GM10266 (cell line): ENCODE results near the gene TIMM22.

Source experiments
- DNase-seq: peaks from one replicate; pipeline ENCODE4 v3.0.0; 2012; ENCODE audit errors: extremely low spot score
- TF ChIP-seq, protein P1 (sequence below): IDR thresholded peaks from 2 replicates; pipeline ENCODE4 v1.5.1; 2012; ENCODE audit warnings: mild to moderate bottlenecking, low read depth; ENCODE audit not compliant: control insufficient read depth, insufficient read depth; ENCODE audit errors: missing control alignments

TIMM22 gene

DNA sequence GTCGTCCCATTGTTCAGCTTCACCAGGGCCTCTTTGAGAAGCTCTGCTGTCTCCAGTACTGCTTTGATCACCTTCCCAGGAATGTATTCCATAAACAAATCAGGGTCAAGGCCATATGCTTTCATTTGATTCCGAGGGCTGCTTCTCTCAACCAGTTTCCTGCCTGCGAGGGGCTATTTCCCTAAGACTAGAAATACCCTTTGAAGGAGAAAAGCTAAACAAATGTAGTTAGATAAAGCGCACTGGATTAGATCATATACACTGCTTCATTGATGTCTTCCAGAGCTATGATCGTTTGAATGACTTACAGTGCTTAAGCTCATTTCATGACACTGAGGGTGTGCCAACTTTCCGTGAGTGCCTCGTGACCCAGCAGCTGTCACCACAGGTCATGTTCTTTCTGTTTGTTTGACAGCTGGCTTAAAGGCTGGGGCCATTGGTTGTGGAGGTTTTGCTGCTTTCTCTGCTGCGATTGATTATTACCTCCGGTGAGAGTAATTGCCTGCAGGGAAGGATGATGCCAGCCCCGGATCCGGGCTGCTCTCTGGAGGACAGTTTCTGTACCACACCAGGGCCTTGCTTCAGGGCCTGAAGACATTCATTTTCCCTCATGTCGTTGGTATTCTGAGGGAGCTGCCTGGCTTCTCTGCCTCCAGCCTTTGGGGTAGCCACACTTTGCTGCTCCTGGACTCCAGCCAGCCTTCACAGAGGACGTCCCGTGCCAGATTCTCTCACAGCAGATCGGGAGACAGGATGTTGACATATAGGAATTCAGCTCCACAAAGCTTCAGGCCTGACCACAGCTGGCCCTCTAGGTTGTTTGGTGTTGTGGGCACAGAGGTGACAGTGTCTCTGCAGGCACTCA, 3.9 kb downstream of the TIMM22 start:
- no peak for DNase-seq
- TF ChIP-seq, protein P1, sequence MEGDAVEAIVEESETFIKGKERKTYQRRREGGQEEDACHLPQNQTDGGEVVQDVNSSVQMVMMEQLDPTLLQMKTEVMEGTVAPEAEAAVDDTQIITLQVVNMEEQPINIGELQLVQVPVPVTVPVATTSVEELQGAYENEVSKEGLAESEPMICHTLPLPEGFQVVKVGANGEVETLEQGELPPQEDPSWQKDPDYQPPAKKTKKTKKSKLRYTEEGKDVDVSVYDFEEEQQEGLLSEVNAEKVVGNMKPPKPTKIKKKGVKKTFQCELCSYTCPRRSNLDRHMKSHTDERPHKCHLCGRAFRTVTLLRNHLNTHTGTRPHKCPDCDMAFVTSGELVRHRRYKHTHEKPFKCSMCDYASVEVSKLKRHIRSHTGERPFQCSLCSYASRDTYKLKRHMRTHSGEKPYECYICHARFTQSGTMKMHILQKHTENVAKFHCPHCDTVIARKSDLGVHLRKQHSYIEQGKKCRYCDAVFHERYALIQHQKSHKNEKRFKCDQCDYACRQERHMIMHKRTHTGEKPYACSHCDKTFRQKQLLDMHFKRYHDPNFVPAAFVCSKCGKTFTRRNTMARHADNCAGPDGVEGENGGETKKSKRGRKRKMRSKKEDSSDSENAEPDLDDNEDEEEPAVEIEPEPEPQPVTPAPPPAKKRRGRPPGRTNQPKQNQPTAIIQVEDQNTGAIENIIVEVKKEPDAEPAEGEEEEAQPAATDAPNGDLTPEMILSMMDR, result no peak

DNA sequence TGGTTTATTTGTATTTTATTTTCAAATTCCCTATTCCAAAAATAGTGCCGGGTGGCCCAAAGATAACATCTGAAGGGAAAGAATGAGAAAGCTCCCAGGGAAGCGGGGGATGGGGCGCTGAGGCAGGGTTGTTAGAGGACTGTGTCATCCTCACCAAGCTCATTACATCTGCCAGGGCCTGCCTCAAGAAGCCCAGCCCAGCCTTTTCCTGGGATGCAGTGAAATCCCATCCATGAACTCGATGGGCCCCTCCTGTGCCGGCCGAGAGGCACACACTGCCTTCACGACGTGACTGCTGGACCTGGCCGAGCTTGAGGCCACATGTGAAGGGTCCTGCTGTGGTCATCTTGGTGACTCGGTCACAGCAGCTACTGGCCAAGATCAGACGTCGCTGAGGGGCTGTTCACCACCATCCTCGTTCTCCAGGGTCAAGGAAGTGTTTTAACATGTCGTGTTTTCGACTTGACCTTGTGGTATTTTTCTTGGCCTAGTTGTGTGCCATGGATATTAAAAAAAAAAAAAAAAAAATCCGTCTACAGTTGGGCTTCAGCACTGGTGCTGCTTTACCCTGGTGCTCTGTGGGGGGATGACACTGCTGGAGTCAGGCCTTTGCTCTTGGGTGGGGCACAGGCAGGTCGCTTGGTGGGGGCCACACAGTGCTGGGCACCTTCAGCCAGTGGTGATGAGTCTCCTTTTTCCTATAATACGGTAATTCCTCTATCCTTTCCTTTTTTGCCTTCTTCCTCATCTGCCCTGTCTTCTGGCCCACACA, 4.9 kb downstream of the TIMM22 start:
- TF ChIP-seq, protein P1, result no peak
- DNase-seq, result no peak

DNA sequence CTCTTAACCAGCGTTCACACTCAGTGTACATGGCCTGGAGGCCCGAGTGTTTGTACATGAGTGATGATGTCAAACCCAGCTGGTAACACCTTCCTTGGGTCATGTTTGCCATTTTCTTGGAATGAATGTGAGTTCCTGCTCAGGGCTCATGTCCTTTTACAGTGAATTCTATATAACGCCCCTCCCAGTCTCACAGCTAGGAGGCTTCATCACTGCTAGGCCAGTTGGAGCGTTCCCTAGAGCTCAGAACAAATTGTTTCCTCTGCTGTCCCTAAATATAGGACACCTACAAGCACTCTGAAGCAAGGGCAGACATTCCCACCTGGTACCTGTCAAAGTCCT, 5.5 kb downstream of the TIMM22 start:
- DNase-seq, result no peak
- TF ChIP-seq, protein P1, result no peak

DNA sequence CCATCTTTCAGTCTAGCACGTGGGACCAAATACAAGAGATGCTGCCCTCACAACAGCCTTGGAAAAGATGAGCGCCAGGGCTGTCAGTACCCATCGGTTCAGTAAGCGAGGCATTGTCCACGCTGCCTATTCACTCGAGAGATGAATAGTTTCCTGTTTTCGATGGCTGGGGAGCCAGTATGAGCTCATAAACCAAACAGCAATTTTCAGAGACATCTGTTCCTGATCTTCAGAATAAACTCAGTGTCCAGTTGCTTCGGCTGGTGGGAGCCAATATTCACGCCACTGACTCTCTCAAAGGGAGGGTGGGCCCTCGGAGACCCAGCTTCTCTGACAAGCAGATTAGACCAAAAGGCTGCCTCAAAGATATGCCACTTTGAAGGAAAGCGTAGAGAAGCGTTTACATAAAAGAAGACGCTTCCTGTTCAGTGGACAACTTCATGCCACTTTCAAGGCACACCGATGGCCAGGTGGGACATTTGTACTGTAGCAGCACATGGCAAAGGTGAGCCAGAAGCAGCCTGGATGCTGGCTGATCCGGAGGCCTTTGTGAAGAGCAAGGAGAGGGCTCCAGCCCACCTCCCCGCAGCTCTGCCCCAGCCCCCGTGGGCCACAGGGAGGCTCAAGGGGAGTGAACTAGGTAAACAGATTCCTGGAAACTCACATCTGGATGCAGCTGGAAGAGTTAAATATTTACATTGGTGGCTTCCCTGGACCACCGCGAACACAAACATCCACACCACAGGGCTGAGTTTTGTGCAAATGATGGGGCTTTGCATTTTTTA, 6.0 kb downstream of the TIMM22 start:
- no peak for DNase-seq
- TF ChIP-seq, protein P1, result no peak

DNA sequence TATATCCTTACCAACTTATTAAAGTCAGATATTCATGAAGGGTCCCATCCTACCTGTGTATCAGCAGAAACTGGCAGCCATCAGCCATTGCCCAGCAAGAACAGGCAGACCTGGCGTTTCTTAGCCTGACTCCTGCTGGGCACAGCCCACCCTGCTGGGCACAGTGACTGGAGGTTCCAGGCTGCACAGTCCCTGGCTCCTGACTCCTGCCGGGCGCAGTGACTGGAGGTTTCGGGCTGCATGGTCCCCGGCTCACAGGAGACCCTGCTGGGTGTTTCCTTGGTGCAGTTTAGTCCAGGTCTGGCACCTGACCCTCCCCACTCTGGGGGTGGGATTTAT, 6.7 kb downstream of the TIMM22 start:
- peak; percentile 10 for DNase-seq
- TF ChIP-seq, protein P1, result no peak

DNA sequence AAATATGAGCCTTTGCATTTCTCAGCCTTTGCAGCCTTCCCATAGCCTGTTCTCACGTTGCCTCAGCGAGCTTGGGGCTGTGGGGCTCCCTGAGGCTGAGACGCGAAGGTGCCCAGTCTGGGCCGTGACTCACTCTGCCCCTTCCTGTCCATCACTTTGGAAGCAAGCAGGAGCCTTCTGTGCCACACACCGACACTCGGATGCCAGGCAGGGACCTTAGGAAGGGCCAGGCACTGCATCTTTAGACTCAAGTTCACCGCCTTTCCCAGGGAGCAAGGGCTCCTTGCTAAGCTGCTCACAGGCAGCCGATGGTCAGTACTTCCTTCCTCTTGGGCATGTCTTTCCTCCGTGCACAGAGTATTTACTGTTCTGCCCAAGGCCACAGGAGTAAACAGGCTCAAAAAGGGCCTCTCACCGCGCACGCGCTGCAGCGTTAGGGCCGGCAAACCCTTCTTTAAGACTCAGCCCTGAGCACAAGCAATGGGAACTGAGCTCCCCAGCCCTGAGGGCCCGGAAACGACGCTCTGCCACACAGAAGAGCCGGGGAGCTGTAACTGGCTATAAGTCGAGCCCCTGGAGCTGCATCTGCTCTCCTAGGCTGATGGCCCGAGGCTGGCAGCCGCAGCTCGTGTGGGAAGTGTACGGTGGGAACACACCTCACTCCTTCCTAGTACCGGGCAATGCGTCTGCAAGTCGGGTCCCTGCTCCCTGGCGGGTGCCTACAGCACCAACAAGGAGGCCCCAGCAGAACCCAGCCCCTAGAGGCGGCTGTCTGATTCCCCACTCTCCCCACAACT, 7.2 kb downstream of the TIMM22 start:
- peak; percentile 14 for DNase-seq
- TF ChIP-seq, protein P1, result no peak
